ENCODE results near the gene BZW2. TPM values are rescaled to one million over a fixed set of nuclear protein-coding genes. Genes with fewer than 3 reads are reported as not detected.

Gene BZW2
- total RNA-seq, 1 donor from 2014 or later, result 89.8 TPM

DNA sequence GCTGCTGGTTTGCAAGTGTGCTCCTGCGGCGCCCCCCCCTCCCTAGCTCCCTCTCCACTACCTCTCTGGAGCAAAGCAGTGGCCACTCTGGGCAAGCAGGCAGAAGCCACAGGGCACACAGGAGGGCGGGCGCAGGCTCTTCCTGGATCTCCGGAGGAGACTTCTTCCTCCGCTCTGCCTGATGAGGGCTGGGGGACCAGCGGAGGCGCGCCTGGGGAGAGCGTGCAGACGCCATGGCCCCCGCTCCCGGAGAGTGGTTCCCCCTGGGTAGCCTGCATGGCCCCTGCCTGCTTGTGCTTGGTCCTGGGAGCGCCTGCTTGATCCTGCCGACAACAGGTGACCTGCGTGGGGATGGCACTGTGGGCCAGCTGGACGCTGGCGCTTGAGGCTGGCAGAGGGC, 29.4 kb upstream of the BZW2 start:
- TF ChIP-seq, protein P1, sequence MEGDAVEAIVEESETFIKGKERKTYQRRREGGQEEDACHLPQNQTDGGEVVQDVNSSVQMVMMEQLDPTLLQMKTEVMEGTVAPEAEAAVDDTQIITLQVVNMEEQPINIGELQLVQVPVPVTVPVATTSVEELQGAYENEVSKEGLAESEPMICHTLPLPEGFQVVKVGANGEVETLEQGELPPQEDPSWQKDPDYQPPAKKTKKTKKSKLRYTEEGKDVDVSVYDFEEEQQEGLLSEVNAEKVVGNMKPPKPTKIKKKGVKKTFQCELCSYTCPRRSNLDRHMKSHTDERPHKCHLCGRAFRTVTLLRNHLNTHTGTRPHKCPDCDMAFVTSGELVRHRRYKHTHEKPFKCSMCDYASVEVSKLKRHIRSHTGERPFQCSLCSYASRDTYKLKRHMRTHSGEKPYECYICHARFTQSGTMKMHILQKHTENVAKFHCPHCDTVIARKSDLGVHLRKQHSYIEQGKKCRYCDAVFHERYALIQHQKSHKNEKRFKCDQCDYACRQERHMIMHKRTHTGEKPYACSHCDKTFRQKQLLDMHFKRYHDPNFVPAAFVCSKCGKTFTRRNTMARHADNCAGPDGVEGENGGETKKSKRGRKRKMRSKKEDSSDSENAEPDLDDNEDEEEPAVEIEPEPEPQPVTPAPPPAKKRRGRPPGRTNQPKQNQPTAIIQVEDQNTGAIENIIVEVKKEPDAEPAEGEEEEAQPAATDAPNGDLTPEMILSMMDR (conservative IDR thresholded peaks at IDR 0.05), result no peak
- no peak for DNase-seq (ENCODE audit: extremely low spot score, unreplicated experiment)
- H3K27ac Mint-ChIP-seq, result no peak overlapping the region
- no peak overlapping the region for H3K4me3 Mint-ChIP-seq
- peaks cover 32% of the 10 kb centered on the region for H3K36me3 Mint-ChIP-seq
- no peaks in the 10 kb centered on the region for H3K4me1 Mint-ChIP-seq (ENCODE audit: unreplicated experiment)
- no peaks in the 10 kb centered on the region for H3K27me3 Mint-ChIP-seq
- no peaks in the 10 kb centered on the region for H3K9me3 Mint-ChIP-seq

DNA sequence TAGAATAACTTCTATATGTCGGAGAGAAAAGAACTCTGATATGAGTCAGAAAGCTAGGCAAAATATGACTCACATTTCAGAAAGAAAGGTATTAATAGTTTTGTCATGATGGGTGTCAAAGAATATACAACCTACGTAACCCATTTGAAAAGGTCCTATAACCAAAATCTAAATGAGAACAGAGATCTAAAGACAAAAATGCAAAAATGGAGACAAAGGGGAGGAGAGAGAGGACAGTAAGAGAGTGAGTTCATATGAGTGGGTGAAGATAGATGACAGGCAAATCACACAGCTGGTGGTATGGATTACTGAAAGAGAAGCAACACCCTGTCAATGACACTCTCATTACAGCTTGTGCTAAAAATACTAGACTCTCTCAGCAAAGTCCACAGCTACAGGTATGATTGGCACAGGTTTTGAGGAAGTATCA, 26.0 kb upstream of the BZW2 start:
- DNase-seq (ENCODE audit: extremely low spot score, unreplicated experiment), result no peak
- peaks cover 41% of the 10 kb centered on the region for H3K36me3 Mint-ChIP-seq

DNA sequence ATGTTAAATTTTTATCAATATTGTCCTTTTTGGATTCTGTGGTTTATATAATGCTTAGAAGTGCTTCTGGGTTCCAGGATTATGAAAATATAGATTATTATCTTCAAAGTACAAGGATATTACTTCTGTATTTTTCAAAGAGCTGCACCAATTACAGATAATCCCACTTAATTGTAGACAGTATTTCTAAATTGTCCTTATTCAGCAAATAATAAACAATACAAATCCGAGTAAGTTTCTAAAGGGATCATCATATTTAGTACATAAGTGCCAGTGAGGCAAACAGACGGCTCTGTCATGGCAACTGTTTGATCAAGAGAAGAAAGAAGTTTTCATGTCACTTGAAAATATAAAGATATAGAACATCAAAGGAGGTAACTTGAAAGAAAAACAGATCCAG, 19.6 kb upstream of the BZW2 start:
- no peaks in the 10 kb centered on the region for H3K9me3 Mint-ChIP-seq
- DNase-seq (ENCODE audit: extremely low spot score, unreplicated experiment), result no peak
- TF ChIP-seq, protein P1 (conservative IDR thresholded peaks at IDR 0.05), result no peak
- no peaks in the 10 kb centered on the region for H3K27me3 Mint-ChIP-seq
- no peak overlapping the region for H3K27ac Mint-ChIP-seq
- H3K36me3 Mint-ChIP-seq, result peaks cover 19% of the 10 kb centered on the region
- no peak overlapping the region for H3K4me3 Mint-ChIP-seq
- H3K4me1 Mint-ChIP-seq (ENCODE audit: unreplicated experiment), result no peaks in the 10 kb centered on the region

More for the DNA sequence above, 26.0 kb upstream of the BZW2 start:
- TF ChIP-seq, protein P1 (conservative IDR thresholded peaks at IDR 0.05), result no peak
- no peaks in the 10 kb centered on the region for H3K9me3 Mint-ChIP-seq
- no peaks in the 10 kb centered on the region for H3K4me1 Mint-ChIP-seq (ENCODE audit: unreplicated experiment)
- H3K27ac Mint-ChIP-seq, result no peak overlapping the region
- no peaks in the 10 kb centered on the region for H3K27me3 Mint-ChIP-seq
- H3K4me3 Mint-ChIP-seq, result no peak overlapping the region

DNA sequence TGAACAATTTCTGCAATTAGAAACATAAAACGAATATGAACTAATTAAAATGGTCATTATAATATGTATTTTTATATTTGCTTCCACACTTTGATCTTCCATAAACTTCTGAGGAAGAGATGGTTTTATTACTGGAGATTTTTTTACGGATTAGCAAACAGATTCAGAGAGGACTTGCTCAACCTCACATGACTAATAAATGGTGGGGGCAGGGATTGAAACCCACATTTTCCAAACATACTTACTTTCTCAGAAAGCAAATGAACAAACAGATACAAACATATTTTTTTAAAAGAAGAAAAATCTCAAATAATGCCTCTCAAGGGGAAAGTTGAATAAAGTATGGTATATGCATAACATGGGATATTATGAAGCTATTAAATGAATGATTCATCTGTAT, 18.7 kb upstream of the BZW2 start:
- H3K27me3 Mint-ChIP-seq, result no peaks in the 10 kb centered on the region
- H3K36me3 Mint-ChIP-seq, result peaks cover 20% of the 10 kb centered on the region
- no peak overlapping the region for H3K27ac Mint-ChIP-seq
- H3K4me1 Mint-ChIP-seq (ENCODE audit: unreplicated experiment), result no peaks in the 10 kb centered on the region
- H3K4me3 Mint-ChIP-seq, result no peak overlapping the region
- H3K9me3 Mint-ChIP-seq, result no peaks in the 10 kb centered on the region
- no peak for DNase-seq (ENCODE audit: extremely low spot score, unreplicated experiment)
- TF ChIP-seq, protein P1 (conservative IDR thresholded peaks at IDR 0.05), result no peak

DNA sequence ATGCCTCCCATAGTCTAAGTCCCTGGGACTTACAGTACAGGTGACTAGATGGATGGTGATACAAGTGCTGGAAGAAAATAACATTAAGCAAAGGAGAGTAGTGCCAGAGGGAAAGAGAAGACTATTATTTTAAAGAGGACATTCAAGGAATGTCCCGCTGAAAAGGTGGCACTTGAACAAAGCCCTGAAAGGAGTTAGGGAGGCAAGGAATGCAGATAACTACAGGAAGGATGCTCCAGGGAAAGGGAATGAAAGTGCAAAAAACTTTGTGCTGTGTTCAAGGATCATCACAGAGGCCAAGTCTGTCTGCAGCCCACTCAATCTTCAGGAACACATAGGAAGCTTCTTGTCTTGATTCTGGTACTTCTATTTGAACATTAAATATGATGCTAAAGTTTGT, 15.3 kb upstream of the BZW2 start:
- no peak for DNase-seq (ENCODE audit: extremely low spot score, unreplicated experiment)

More for the DNA sequence above, 15.3 kb upstream of the BZW2 start:
- H3K27ac Mint-ChIP-seq, result no peak overlapping the region
- no peaks in the 10 kb centered on the region for H3K27me3 Mint-ChIP-seq
- H3K4me1 Mint-ChIP-seq (ENCODE audit: unreplicated experiment), result peaks cover 6% of the 10 kb centered on the region
- H3K9me3 Mint-ChIP-seq, result no peaks in the 10 kb centered on the region
- TF ChIP-seq, protein P1 (conservative IDR thresholded peaks at IDR 0.05), result no peak
- no peak overlapping the region for H3K4me3 Mint-ChIP-seq
- H3K36me3 Mint-ChIP-seq, result peaks cover 17% of the 10 kb centered on the region
